H9 (cell line): ENCODE results near the gene PDPN. TPM values are rescaled to one million over a fixed set of nuclear protein-coding genes. Genes with fewer than 3 reads are reported as not detected.

Source experiments
- DNase-seq: peaks from one replicate; pipeline ENCODE4 v3.0.0-alpha.2; 2017
- H2AFZ ChIP-seq: one replicate; pipeline ENCODE4 v1.6.1; 2013; ENCODE audit warnings: mild to moderate bottlenecking, low read length, control low read depth, moderate library complexity
- H2AK5ac ChIP-seq: 2 replicates; pipeline ENCODE4 v1.6.1; 2013; ENCODE audit warnings: low read length, control low read depth, mixed read lengths; ENCODE audit not compliant: insufficient read length
- H2BK120ac ChIP-seq: one replicate; pipeline ENCODE4 v1.6.1; 2013; ENCODE audit warnings: low read depth, mild to moderate bottlenecking, low read length, control low read depth, inconsistent platforms; ENCODE audit not compliant: poor library complexity, severe bottlenecking
- H2BK12ac ChIP-seq: 2 replicates; pipeline ENCODE4 v1.6.1; 2013; ENCODE audit warnings: low read length, control low read depth, mixed read lengths, low read depth; ENCODE audit not compliant: insufficient read length
- H2BK15ac ChIP-seq: 2 replicates; pipeline ENCODE4 v1.6.1; 2013; ENCODE audit warnings: low read depth, low read length, control low read depth
- H2BK20ac ChIP-seq: one replicate; pipeline ENCODE4 v1.6.1; 2013; ENCODE audit warnings: low read depth, mild to moderate bottlenecking, low read length, control low read depth, inconsistent platforms; ENCODE audit not compliant: poor library complexity, severe bottlenecking
- H2BK5ac ChIP-seq: 2 replicates; pipeline ENCODE4 v1.6.1; 2013; ENCODE audit warnings: low read length, control low read depth, mixed read lengths; ENCODE audit not compliant: insufficient read length
- H3K14ac ChIP-seq: 2 replicates; pipeline ENCODE4 v1.6.1; 2013; ENCODE audit warnings: low read length, control low read depth; ENCODE audit not compliant: insufficient read depth
- H3K18ac ChIP-seq: 2 replicates; pipeline ENCODE4 v1.6.1; 2013; ENCODE audit warnings: low read depth, mild to moderate bottlenecking, mixed read lengths, low read length, control low read depth; ENCODE audit not compliant: insufficient read length
- H3K23ac ChIP-seq: 2 replicates; pipeline ENCODE4 v1.6.1; 2013; ENCODE audit warnings: low read length, control low read depth, mixed read lengths, low read depth; ENCODE audit not compliant: insufficient read length
- H3K23me2 ChIP-seq: 2 replicates; pipeline ENCODE4 v1.6.1; 2013; ENCODE audit warnings: low read depth, mild to moderate bottlenecking, mixed read lengths, low read length, control low read depth; ENCODE audit not compliant: insufficient read length, poor library complexity, severe bottlenecking
- H3K27ac ChIP-seq: 2 replicates; pipeline ENCODE4 v1.5.1; 2013; ENCODE audit warnings: low read length, control low read depth, mixed read lengths, low read depth; ENCODE audit not compliant: insufficient read length
- H3K27me3 ChIP-seq: 2 replicates; pipeline ENCODE4 v1.6.1; 2013; ENCODE audit warnings: low read length, control low read depth, inconsistent platforms; ENCODE audit not compliant: insufficient read depth
- H3K4ac ChIP-seq: 2 replicates; pipeline ENCODE4 v1.6.1; 2013; ENCODE audit warnings: low read depth, mild to moderate bottlenecking, control low read depth, inconsistent platforms, low read length, moderate library complexity
- H3K4me1 ChIP-seq: 2 replicates; pipeline ENCODE4 v1.6.1; 2013; ENCODE audit warnings: low read length, control low read depth, inconsistent platforms; ENCODE audit not compliant: insufficient read depth
- H3K4me2 ChIP-seq: 2 replicates; pipeline ENCODE4 v1.6.1; 2013; ENCODE audit warnings: low read length, control low read depth, mixed read lengths; ENCODE audit not compliant: insufficient read length, insufficient read depth
- H3K56ac ChIP-seq: 2 replicates; pipeline ENCODE4 v1.6.1; 2013; ENCODE audit warnings: low read depth, mild to moderate bottlenecking, mixed read lengths, low read length, control low read depth; ENCODE audit not compliant: insufficient read length
- H3K79me1 ChIP-seq: 2 replicates; pipeline ENCODE4 v1.6.1; 2013; ENCODE audit warnings: low read depth, mild to moderate bottlenecking, moderate library complexity, low read length, control low read depth, inconsistent platforms; ENCODE audit not compliant: insufficient read depth, poor library complexity, severe bottlenecking
- H3K79me2 ChIP-seq: 2 replicates; pipeline ENCODE4 v1.6.1; 2013; ENCODE audit warnings: low read length, control low read depth, inconsistent platforms; ENCODE audit not compliant: insufficient read depth
- H3K9ac ChIP-seq: 2 replicates; pipeline ENCODE4 v1.6.1; 2013; ENCODE audit warnings: low read length, control low read depth, mixed read lengths; ENCODE audit not compliant: insufficient read length; ENCODE audit errors: extremely low read depth
- H3K9me3 ChIP-seq: one replicate; pipeline ENCODE4 v1.6.1; 2013; ENCODE audit warnings: low read depth, low read length, inconsistent platforms; ENCODE audit not compliant: control insufficient read depth
- H3T11ph ChIP-seq: one replicate; pipeline ENCODE4 v1.6.1; 2013; ENCODE audit warnings: mild to moderate bottlenecking, low read length, control low read depth, inconsistent platforms
- H4K20me1 ChIP-seq: one replicate; pipeline ENCODE4 v1.6.1; 2013; ENCODE audit not compliant: control insufficient read depth, insufficient read length, insufficient read depth
- H4K5ac ChIP-seq: 2 replicates; pipeline ENCODE4 v1.6.1; 2013; ENCODE audit warnings: low read depth, mild to moderate bottlenecking, mixed read lengths, low read length, control low read depth; ENCODE audit not compliant: insufficient read length
- H4K8ac ChIP-seq: replicated peaks from 2 replicates; pipeline ENCODE4 v1.6.1; 2013; ENCODE audit warnings: low read length, control low read depth, mixed read lengths, low read depth; ENCODE audit not compliant: insufficient read length
- H4K91ac ChIP-seq: 2 replicates; pipeline ENCODE4 v1.6.1; 2013; ENCODE audit warnings: low read depth, mild to moderate bottlenecking, moderate library complexity, mixed read lengths, low read length, control low read depth; ENCODE audit not compliant: insufficient read length
- H3K27ac Mint-ChIP-seq, 3 experiments: 2 replicates in 2 of 3; 3 replicates in 1 of 3; pipeline ENCODE4 v1.8.0; 2020 to 2021; ENCODE audit warnings: mixed read lengths in 3 of 3, mild to moderate bottlenecking in 1 of 3, moderate library complexity in 1 of 3
- H3K27me3 Mint-ChIP-seq: 2 replicates; pipeline ENCODE4 v1.8.0; 2021; ENCODE audit warnings: low read depth, mild to moderate bottlenecking, moderate library complexity, mixed read lengths
- H3K36me3 Mint-ChIP-seq, 3 experiments: 2 replicates in 2 of 3; 3 replicates in 1 of 3; pipeline ENCODE4 v1.8.0; 2020 to 2021; ENCODE audit warnings: low read depth in 3 of 3, mixed read lengths in 3 of 3; ENCODE audit not compliant: insufficient read depth in 1 of 3
- H3K4me1 Mint-ChIP-seq, 2 experiments: 2 replicates each; pipeline ENCODE4 v1.8.0; 2020; ENCODE audit warnings: mixed read lengths in 2 of 2
- H3K4me3 Mint-ChIP-seq, 2 experiments: 2 replicates in 1 of 2; 3 replicates in 1 of 2; pipeline ENCODE4 v1.8.0; 2020 to 2021; ENCODE audit warnings: mild to moderate bottlenecking in 2 of 2, mixed read lengths in 2 of 2, moderate library complexity in 1 of 2
- H3K9me3 Mint-ChIP-seq, 2 experiments: 2 replicates in 1 of 2; 3 replicates in 1 of 2; pipeline ENCODE4 v1.8.0; 2020; ENCODE audit warnings: mild to moderate bottlenecking in 2 of 2, mixed read lengths in 2 of 2, moderate library complexity in 1 of 2
- WGBS: extraction: QIAGEN DNeasy Blood & Tissue Kit; methylation state at CpG from one replicate; pipeline ENCODE4 v1.1.7; 2013; ENCODE audit warnings: missing lambda C conversion rate, low lambda C conversion rate, mixed read lengths; ENCODE audit not compliant: insufficient read length; ENCODE audit errors: extremely low coverage; 5-methylcytosine and 5-hydroxymethylcytosine counted together
- total RNA-seq: library from RNA; stranded (reverse); gene quantifications from 2 replicates; pipeline ENCODE4 v1.2.1, GENCODE V29; 2021
- TF ChIP-seq, protein P1 (sequence below): fragments of 200-600 bp; sonication (generic); conservative IDR thresholded peaks from 3 replicates; pipeline ENCODE4 v1.8.0; 2021; ENCODE audit warnings: antibody characterized with exemption, mild to moderate bottlenecking

Gene PDPN
- total RNA-seq, 1 experiment from 2014 or later = 205 TPM

GRCh38 chr1:13661539-13661938 lies 77.9 kb downstream of the PDPN start:
- no peak for DNase-seq
- H2BK15ac ChIP-seq = no peak overlapping the region

More at GRCh38 chr1:13661539-13661938, 77.9 kb downstream of the PDPN start:
- Histone ChIP-seq H4K20me1 (no peaks in the 10 kb centered on the region), H2BK12ac (no peak overlapping the region), H3K23ac (no peak overlapping the region), H3K27me3 (no peaks in the 10 kb centered on the region), H3K79me1 (no peaks in the 10 kb centered on the region), H3K18ac (no peak overlapping the region), H3K23me2 (no peaks in the 10 kb centered on the region), H2BK5ac (no peak overlapping the region), H3K4ac (no peak overlapping the region), H3K4me1 (no peaks in the 10 kb centered on the region), H2AFZ (no peak overlapping the region), H4K91ac (no peak overlapping the region), H3K79me2 (no peaks in the 10 kb centered on the region), H3K9me3 (no peaks in the 10 kb centered on the region), H2BK120ac (no peak overlapping the region), H3K14ac (no peak overlapping the region), H4K8ac (no peak overlapping the region), H3K56ac (no peak overlapping the region), H3K9ac (no peak overlapping the region), H3K27ac (no peak overlapping the region), H4K5ac (no peak overlapping the region), H3K4me2 (no peak overlapping the region), H2BK20ac (no peak overlapping the region), H3T11ph (no peak overlapping the region), H2AK5ac (no peak overlapping the region)
- WGBS = no CpG with 5 or more reads among the region's 5 CpGs
- peaks cover 6% of the 10 kb centered on the region for H3K27me3 Mint-ChIP-seq
- no peak overlapping the region for H3K4me3 Mint-ChIP-seq
- H3K4me1 Mint-ChIP-seq = no peaks in the 10 kb centered on the region
- H3K36me3 Mint-ChIP-seq = peaks cover 3 to 8% (median 5%) of the 10 kb centered on the region in 3 experiments; a peak in 6 of 7 replicates
- TF ChIP-seq, protein P1, sequence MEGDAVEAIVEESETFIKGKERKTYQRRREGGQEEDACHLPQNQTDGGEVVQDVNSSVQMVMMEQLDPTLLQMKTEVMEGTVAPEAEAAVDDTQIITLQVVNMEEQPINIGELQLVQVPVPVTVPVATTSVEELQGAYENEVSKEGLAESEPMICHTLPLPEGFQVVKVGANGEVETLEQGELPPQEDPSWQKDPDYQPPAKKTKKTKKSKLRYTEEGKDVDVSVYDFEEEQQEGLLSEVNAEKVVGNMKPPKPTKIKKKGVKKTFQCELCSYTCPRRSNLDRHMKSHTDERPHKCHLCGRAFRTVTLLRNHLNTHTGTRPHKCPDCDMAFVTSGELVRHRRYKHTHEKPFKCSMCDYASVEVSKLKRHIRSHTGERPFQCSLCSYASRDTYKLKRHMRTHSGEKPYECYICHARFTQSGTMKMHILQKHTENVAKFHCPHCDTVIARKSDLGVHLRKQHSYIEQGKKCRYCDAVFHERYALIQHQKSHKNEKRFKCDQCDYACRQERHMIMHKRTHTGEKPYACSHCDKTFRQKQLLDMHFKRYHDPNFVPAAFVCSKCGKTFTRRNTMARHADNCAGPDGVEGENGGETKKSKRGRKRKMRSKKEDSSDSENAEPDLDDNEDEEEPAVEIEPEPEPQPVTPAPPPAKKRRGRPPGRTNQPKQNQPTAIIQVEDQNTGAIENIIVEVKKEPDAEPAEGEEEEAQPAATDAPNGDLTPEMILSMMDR = no peak
- no peak overlapping the region for H3K27ac Mint-ChIP-seq
- peaks cover 17 to 21% of the 10 kb centered on the region in 2 experiments for H3K9me3 Mint-ChIP-seq
